Stimulated activated CD4-positive, alpha-beta T cell treated with anti-CD3 and anti-CD28 coated beads, Interleukin-12 subunit alpha, Interleukin-12 subunit beta, amount 100 ng/mL, for 48 hours (primary cell): ENCODE results near the gene TRAPPC2L.

Source experiments
- DNase-seq, 3 donors: peaks; one replicate each; pipeline ENCODE4 v3.0.0-alpha.2; 2020; ENCODE audit warnings: low read depth in 2 of 3, low spot score in 1 of 3

The TRAPPC2L gene, protein sequence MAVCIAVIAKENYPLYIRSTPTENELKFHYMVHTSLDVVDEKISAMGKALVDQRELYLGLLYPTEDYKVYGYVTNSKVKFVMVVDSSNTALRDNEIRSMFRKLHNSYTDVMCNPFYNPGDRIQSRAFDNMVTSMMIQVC

DNA sequence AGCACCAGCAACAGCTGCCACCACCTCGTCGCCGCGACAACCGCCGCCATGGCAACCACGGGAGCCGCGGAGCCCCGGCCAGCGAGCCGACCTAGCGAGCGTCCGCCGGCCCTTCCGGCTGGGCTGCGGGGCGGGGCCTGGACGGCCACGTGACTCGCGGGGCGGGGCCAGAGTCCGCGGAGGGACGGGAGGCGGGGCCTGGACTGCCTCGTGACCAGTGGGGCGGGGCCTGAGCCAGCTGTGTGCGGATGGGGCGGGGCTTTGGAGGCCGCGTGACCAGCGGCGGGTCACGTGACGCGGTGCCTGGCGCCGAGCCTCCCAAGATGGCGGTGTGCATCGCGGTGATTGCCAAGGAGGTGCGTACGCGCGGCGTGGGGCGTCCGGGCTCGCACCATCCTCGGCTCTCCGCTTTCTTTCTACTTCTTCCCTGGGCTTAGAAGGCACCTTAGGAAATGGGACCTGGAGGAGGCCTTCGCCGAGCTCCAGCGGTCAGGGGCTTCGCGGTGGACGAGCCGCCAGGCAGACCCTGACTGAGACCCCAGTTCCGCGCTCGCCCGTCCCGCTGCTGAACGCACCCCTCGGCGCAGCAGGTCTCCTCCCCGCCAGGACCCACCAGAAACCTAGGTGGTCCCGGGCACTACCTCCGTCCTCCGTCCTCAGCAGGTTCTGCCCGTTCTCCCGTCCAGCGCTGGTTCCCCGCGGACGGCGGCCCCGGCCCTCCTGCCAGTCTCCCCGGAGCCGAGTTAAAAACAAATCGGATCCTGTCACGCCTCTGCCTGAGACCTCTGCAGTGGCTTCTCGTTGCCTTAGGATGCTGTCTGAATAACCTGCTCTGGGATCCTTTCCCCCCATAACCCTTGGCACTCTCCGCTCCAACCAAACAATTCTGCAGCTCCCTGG lies at the start of gene TRAPPC2L, which contains the start of gene GALNS:
Gene TRAPPC2L (plus strand): TSS at position 300 of the 900 bp plus-strand sequence. CDS start 24 bp downstream, at position 324.
Gene GALNS (minus strand): TSS at position 120 of the 900 bp plus-strand sequence. CDS start 70 bp downstream, at position 50.
- DNase-seq: peak; percentile 98 to 99 (median 99)

DNA sequence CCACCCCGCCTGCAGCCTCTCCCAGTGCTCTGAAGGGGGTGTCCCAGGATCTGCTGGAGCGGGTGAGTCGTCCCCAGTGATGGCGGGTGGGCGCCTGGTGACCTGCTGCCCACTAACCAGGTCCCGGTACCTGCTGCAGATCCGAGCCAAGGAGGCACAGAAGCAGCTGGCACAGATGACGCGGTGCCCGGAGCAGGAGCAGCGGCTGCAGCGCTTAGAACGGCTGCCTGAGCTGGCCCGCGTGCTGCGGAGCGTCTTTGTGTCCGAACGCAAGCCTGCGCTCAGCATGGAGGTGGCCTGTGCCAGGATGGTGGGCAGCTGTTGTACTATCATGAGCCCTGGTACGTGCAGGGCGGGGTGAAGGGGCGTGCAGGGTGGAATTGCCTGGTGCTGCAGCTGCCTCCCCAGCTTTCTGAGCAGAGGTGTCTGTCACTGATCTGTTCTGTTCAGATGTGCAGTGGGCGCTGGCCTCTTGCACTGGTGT lies 49.7 kb upstream of the TRAPPC2L start:
- no peak for DNase-seq

DNA sequence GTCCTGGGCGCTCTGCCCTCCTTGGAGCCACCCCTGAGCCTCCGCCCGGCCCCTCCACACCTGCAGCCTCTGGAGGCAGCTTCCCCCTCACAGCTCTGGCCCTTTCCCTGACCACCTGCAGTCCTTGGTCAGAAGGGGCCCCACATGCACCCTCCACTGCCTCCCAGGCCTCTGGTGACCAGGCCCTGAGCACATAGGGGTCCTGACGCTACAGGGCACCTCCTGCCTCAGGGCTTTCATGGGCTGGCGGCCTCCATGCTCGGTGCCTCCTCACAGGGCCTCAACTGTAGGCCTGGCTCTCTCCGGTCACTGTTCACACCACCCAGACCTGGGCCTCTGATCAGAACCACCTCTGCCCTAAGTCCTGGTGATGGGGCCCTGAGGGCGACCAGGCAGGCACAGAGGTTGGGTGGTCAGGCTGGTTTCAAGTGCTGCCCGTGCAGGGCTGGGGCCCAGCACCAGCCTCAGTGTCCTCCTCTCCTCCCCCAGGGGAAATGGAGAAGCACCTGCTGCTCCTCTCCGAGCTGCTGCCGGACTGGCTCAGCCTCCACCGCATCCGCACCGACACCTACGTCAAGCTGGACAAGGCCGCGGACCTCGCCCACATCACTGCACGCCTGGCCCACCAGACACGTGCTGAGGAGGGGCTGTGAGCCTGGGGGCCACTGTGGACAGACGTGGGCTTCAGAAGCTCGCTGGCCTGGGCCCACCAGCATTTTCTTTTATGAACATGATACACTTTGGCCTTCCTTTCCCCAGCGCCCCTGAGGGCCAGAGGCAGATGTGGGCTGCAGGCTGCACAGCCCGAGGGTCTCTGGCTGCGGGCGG lies 49.1 kb upstream of the TRAPPC2L start:
- DNase-seq: no peak

DNA sequence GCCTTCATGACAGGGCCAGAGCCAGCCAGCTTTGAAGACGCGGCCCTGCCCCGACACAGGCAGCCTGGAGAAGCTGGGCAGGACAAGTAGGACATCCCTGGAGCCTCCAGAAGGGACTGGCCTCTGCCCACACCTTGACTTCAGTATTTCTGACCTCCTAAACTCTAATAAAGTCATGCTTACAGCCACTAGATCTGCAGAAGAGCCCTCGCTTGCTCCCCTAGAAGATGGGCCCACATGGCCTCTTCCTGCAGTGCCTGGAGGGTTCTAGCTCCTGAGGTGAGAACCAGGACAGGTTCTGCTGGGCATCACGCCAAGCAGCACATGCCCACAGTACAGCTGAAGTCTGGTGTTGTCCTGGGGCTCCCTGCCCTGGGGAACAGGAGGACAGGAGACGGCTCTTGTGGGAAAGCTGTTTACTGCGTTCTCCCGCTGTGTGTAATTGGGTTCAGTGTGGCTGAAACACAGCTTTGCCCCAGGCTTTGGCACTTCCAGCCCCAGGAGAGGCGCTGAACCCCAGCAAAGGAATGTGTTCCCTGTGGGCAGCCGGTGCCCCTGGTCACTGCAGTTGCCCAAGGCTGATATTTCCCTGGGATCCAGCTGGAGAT lies 47.8 kb upstream of the TRAPPC2L start:
- no peak for DNase-seq

DNA sequence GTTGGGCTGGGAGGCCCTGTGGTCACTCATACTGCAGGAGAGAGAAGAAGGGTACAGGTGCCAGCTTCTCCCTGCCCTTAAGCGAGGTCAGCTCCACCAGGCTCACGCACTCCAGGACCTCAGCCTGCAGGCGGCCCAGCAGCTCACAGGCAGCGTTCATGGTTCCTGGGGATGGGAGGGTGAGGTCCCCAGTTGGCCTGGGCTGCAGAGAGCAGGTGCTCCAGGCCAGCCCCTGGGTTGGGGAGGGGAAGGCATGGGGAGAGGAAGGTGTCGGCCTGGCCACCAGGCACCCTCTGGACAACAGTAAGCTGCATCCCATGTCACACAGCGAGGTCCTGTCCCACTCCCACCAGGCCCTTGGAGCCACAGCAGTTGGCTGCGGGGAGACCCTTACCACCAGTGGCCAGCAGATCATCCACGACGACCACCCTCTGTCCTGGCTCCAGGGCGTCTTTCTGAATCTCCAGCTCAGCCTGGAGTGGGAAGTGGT lies 47.2 kb upstream of the TRAPPC2L start:
- DNase-seq: no peak

DNA sequence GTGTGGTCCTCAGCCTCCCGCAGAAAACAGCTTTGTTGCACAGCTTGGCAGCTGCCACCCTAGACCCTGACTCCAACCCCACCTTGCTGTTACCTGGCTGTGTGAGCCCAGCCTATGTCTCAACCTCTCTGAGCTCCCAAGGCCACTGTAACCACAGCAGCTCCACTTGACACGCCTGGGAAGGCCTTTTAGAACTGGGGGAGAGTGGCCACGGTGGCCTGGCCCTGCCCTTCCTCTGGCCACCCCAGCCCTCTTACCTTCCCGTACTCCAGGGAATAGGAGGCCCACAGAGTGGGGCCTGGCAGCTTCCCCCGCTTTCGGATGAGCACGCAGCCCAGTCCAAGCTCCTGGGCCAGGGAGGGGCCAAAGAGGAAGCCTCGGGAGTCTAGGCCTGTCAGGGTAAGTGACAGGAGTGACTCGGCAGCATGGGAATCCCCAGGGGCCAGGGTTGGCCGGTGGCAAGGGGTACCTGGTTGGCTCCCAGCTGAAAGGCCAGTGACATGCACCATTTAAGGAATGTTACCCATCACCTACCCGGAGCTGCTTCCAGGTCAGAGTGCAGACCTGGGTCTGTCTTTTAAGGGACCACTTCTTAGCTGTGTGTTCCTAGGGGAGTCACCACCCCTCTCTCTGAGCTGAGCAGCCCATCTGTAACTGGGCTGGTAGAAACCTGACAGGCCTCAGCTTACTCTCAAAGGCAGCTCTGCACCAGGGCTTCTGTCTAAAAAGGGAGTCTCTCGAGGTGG lies 46.6 kb upstream of the TRAPPC2L start:
- peak in 1 of 3 donors; percentile 49 for DNase-seq

DNA sequence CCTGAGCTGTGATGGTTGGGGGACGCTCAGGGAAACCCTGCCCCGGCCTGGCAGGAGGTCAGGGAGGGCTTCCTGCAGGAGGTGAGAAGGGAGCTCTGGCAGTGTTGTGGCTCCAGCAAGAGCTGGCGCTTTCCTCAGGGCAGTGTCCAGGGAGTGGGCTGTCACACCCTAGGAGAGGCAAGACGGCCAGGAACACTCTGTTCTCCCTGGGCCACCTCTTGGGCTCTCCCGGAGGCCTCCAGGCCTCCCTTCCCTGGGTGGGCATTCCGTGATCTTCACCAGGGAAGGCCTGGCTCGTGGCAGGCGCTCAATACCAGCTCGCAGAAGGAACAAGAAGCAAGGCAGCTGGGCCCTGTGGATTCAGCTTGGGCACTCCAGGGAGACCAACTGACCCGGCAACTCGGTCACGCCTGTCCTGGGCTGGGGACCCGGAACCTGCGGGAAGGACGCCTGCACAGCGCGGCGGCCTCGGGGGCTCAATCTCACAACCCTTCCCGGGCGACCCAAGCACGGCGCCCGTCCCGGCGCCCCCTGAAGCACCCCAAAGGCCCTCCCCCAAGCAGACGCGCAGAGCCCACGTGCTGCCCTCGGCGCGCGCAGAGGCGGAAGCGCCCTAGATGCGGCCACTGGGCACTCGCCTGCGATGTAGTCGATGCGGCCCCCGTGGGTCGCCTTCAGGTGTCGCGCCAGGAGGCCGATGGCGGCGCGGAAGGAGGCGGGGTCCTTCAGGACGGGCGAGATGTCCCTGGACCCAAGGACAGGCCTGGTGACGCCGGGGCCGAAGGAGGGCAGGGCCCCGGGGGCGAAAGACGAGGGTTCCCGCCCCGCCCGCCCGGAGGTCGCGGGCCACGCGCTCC lies 45.8 kb upstream of the TRAPPC2L start:
- DNase-seq: peak in 1 of 3 donors; percentile 52

DNA sequence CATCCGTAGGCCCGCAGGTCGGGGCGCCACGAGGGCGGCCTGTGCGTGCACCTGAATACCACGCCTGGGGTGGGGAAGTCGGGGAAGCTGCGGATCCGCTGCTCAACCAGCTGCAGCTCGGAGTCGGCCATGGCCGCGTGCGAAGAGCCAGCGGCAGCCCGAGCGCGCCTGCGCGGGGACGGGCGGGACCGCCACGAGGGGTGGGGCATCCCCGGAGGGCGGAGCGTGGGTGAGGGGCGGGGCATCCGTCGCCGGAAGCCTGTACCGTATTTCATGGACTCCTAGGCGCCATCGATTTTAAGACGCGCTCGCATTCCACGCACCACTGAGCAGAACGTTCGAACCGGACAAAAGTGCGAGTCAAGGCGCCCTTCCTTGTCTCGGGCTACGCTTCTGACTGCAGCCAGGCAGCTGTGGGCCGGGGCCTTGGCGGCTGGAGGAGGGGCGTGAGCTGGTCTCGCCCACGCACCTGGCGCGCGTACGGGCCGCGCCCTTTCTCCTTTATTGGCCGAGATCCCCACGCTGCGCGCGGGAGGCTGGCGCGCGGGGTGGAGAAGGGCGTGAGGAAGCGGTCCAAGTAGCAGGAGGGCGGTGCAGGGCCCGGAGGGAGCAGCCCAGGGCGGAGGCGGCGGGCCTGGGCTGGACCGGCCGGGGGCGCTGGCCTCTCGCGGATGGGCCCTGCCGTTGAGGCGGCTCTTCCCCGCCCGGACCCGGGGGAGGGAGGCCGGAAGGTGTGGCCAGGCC lies 45.0 kb upstream of the TRAPPC2L start, which contains the start of gene APRT:
Gene APRT (minus strand): TSS at position 160 of the 744 bp plus-strand sequence. CDS start 29 bp downstream, at position 131.
- peak; percentile 95 to 99 (median 96) for DNase-seq

DNA sequence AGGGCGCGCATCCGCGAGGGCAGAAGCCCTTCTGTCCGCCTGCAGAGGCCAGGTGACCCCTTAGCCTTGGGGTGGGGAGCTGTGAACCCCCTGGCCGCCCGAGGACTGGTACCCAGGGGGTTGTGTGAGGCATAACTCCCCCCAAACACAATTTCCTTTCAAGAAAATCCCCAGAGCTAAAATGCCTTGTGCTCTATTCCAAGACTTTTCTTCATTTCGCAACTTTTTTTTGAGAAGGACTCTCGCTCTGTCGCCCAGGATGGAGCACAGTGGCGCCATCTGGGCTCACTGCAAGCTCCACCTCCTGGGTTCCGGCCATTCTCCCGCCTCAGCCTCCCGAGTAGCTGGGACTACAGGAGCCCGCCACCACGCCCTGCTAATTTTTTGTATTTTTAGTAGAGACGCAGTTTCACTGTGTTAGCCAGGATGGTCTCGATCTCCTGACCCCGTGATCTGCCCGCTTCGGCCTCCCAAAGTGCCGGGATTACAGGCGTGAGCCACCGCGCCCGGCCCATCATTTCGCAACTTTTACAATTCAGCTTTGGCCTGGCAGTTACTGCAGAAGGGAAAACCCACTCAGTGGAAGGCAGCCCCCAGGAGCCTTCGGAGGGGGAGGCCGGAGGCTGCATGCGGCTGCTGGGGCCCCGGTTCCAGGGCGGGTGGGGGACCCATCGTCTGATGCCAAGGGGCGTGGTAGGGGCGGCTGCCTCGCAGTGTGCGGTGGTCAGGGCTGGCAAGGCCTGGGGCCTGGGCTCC lies 44.2 kb upstream of the TRAPPC2L start:
- no peak for DNase-seq

DNA sequence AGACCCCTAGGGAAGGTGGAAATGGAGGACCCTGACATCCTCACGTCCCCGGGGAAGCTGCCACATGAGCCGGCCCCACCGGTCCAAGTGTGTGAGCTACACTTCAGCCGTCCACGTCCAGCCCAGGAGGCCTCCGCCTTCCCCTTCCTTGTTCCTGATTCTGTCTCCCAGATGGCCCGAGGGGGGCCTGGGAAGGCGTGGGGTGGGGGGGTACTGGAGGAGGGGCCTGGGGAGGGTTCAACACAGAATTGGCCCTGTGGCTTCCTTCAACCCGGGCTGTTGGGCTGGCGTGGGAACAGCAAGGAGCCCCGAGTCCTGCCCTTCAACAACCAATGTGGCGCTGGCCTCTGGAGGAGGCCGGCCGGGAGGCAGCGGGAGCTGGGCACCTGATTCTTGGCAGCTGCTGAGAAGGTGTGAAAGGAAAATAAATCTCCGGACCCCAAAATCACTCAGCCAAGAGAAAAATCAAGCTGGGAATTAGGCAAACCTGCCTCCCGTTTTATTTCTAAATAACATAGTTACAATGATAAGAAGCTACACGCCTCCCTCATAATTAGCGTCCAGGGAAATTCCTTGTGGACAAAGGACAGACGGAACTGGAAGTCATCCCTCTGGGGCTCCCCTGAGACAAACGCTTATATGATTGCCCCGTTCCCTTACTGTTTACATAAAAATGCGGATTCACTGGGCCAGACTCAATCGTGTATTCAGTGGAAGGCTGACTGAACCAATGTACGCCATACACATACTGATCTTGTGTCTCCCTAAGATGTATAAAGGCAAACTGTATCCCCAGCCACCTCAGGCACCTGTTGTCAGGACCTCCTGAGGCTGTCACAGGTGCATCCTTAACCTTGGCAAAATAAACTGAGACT lies 43.4 kb upstream of the TRAPPC2L start:
- no peak for DNase-seq

DNA sequence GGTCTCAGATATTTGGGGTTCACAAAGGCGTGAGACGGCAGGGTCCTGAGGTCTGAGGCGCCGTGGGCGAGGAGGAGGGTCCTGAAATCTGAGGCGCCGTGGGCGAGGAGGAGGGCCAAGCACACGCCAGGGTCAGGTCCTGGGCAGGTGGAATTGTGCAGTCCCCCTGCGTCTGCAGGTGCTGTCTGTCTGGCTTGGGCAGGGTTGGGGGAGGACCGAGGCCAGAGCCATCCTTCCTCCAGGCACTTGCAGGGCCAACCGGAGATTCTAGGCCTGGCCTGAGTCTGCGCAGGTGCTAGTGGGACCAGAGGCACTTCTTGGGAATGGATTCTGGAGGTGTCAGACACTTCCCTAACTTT lies 42.8 kb upstream of the TRAPPC2L start:
- no peak for DNase-seq

DNA sequence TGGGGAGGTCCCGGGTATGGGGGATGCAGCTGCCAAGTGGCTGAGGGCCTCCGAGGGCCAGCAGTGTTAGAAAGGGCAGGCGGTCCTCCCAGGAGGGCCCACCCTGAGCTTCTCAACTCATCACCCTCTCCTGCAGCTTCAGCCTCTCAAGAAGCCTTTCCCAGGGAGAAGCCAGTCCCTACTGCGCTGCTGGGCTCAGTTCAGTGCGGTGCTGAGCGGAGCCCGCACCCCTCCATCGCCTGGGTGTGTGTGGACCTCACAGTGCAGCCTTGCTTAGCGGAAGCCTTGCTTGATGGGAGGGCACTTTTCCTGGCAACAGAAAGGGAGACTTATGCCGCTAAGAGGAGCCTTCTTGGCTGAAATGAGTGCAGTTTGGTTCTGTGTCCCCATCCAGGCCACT lies 41.7 kb upstream of the TRAPPC2L start:
- DNase-seq: no peak

DNA sequence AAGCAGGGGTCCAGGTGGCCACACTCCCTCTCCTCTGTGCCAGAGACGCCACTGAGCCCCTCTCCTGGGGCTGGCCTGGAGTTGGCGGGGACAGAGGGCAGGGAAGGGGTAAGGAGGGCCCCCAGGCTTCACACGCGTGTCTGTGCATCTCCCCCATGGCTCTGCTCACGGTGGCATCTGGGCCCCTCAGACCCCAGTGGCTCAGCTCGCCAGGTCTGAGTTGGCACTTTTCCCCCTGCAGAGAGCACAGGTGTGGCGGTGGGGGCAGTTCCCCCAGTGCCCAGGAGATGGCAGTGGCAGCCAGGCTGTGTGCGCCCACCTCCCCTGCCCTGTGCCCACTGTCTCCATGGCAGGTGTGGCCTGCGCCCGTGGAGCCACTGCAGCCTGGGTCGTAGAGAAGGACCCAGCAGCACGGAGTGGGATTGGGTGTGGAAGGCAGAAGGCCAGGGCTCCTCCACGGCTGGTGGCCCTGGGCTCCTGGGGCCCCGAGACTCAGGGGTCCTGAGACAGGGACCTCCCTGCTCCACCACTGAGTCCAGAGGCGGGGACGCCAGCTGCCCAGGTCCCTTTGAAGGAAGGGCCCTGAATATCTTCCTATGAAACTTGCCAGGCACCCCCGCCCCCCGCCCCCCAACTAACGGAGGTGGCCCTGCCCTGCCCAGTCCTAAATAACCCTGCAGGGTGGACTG lies 40.9 kb upstream of the TRAPPC2L start:
- no peak for DNase-seq

DNA sequence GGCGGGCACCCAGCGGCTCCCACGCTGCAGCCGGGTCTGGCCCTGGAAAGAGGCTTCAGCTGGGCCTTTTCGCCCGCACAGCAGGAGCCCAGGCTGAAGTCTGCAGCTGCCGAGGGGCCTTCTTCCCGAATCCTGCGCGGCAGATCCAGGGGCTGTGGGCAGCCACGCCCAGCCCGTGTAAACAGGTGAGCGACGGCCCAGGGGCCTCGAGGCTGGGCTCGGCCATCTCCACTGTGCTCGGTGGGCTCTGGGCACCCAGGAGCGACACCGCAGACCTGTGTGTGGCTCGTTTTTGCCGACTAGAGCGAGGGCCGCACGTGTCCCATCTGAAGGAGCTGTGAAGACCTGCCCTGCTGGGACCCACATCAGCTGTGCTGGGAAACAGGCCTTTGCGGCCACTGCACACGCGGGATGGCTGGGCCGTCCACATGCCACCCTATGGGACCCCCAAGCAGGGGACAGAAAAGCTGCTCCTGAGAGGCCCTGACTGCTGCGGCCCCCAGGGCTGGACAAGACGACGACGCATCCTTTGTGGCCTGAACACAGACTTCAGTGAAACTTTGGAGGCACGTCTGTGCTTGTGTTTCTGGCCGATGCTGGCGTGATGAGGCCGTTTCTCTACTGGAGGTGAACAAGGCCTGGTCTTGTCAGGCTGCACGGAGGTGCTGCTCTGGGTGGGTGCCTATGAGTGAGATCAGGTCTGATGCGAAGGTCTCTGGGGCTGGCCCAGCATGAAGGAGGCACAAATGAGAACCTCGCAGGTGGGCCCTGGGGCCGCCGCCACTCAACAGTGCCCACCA lies 40.0 kb upstream of the TRAPPC2L start:
- no peak for DNase-seq
